Activated T-helper 1 cell treated with Interleukin-2 at 50 U/mL for 16 hours (primary cell): ENCODE data around the gene POLD2.
"Not testable (repeated sequence)": the region's sequence is repeated elsewhere in the genome, so short reads cannot be mapped to it uniquely, and the experiment has no call there.

Experiments
- DNase-seq: peaks from one replicate; pipeline ENCODE4 v3.0.0-alpha.2; 2020; ENCODE audit warnings: low read depth

The POLD2 gene

DNA sequence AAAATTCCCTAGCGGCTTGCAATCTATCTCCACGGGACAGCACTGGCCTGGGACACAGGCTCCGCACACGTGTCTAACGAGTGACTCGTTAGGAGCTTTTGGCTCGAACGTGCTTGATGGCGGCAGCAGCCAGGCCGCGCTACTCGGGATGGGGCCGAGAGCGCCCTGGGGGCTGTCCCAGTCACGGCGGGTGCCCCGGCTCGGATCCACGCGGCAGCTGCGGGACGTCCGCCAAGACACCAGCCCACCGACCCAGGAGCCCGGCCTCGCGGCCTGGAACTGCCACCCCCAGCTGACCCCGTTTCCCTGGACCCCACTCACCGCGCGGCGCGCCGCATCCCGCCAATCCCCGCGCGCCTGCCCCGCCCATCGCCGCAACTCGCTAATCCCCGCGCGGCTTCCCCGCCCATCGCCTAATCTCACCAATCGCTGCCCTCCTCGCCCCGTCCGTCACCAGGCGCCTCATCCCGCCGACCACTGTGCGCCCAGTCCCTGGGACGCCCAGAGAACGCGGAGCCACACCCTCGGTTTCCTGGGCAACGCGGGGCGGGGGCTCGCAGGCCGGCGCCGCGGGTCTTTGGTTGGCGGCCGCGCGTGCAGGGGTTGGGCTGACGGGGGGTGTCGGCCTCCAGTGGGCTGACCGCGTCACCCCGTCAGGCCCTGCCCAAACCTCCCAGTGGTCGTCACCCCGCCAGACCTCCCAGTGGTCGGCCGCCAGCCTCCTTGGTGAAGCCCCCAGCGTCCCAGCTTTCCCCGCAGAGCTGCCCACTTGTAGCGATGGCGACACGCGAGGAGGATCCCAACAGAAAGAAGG lies at the start of gene POLD2:
Gene POLD2, minus strand, starts transcription at position 359 of the 814 bp plus-strand sequence. CDS start 1,495 bp downstream, outside the sequence.
- DNase-seq: peak; percentile 95

DNA sequence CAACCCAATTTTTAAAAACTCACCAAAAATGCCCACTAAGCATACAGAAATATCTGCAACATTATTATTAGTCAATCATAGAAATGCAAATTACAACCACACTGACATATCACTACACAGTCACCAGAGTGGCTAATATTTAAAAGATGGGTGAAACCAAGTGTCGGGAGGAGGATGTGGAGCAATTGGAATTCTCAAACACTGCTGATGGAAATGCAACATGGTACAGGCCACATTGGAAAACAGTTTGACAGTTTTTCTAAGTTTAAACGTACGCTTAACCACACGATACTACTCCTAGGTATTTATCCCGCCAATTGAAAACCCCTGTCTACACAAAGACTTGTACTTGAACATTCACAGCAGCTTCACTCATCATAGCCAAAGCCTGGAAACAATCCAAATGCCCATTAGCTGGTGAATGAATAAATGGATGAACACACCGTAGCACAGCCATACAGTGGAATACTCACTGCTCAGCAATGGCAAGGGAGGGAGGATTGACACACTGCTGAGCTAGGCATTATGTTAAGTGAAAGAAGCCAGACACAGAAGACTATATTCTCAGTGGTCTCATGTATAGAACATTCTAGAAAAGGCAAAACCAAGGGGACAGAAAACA lies 49.6 kb upstream of the POLD2 start:
- no peak for DNase-seq

DNA sequence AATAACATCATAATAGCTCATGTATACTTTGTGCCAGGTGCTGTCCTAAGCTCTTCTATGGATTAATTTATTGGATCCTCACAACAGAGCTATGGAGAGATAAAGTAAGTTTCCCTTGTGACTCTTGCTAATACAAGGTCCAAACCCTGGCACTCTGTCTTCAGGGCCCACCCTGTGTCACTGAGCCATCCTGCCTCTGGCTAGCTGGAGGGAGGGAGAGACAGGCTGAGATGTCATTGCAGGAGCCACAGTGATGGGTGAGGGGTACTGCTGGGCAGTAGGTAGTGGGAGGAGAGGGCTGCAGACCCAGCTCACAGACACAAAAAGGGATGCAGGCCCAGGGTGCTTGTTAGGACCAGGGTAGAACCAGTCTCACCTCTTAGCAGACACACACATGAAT lies 49.0 kb upstream of the POLD2 start:
- DNase-seq: no peak

DNA sequence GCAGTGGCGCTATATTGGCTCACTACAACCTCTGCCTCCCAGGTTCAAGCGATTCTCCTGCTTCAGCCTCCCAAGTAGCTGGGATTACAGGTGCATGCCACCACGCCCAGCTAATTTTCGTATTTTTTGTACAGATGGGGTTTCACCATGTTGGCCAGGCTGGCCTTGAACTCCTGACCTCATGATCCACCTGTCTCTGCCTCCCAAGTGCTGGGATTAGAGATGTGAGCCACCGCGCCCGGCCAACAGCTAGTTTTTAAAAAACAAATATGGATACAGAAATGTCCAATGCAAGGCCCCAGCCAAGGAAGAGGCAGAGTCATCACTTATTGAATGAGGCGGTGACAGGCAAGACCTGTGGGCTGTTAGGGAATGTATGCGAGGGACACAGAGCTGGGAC lies 48.6 kb upstream of the POLD2 start:
- not testable (repeated sequence) for DNase-seq

DNA sequence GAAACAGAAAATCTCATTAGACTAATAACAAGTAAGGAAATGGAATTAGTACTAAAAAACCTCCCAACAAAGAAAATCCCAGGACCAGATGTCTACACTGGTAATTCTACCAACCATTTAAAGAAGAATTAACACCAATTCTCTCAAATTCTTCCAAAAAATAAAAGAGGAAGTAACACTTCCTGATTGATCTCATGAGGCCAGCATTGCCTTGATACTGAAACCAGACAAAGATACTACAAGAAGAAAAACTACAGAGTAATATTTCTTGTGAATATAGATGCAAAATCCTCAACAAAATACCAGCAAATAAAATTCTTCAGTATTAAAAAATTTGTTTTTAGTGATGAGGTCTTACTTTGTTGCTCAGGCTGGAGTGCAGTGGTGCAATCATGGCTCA lies 44.6 kb upstream of the POLD2 start:
- no peak for DNase-seq

DNA sequence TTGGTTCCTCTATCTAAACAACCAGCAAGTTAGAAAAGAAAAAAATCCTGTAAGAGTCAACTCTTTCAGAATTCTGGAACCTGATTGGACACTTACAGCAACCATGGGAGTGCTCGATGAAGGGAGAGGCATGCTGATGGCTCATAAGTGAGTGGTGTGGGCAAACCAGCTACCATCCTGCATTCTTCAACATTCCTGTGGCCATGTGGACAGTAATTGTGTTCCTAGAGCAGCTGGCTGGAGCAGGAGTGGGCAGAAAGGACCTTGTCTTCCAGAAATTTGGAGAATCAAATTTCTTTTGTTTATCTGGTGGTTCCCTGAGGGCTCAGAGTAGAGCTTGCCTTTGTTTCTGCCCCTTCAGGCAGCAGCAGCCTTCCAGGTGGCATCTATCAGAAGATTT lies 40.2 kb upstream of the POLD2 start:
- DNase-seq: no peak

DNA sequence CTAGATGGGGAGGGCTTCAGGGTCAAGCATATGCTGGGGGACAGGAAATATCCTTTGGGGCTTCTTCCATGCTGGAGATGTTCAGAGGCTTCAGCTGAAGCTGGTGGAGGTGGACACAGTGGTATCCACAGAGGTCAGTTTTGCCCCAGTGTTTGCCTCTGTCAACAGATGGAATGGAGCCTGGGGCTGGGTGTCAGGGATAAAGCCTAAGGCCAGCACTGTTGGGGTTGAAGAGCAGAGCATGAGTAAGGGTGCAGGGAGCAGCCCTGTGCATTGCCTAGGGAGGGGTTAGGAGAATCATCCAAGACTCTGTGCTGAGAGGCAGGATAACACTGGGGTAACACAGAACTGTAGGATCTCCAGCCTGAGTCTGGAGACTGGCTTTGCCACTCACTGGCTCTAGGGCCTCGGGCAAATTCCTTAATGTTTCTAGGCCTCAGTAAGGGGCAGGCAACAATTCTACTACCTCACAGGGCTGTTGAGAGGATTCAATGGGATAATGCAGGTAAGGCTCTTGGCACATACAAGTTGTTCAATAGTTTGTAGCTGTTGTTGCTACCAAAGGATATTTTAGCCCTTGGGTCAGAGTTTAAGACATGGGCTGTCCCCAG lies 39.5 kb upstream of the POLD2 start:
- no peak for DNase-seq

DNA sequence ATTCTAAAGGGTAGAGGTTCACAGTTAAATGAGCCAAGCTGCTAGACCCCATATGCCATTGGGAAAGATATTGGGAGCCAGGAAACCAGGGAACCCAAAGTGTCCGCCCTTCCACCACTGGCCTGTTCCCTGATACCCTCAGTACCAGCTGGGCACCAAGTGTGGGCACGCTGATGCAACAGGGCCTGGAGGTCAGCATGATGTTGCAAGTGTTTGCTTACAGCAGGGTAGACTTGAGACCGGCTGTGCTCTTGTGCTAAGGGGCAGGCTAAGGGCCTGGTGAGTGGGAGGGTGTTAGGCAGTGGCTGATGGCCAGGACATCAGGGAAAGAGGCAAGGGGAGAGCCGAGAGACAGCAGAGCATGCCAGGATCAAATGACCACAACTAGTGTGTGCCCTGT lies 38.8 kb upstream of the POLD2 start:
- DNase-seq: no peak

DNA sequence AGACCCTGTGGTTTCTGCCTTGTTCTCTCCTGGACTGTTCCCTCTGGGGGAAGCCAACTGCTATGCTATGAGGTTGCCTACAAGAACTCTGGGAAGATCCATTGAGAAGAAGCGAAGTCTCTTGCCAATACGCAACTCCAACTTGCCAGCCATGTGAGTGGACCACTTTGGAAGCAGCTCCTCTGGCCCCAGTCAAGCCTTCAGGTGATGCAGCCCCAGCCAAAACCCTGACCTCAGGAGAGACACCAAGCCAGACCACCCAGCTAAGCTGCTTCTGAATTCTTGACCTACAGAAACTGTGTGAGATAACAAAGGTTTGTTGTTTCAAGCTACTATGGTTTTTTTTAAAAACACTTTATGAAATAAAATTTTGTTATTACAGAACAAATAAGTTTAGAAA lies 38.0 kb upstream of the POLD2 start:
- no peak for DNase-seq

DNA sequence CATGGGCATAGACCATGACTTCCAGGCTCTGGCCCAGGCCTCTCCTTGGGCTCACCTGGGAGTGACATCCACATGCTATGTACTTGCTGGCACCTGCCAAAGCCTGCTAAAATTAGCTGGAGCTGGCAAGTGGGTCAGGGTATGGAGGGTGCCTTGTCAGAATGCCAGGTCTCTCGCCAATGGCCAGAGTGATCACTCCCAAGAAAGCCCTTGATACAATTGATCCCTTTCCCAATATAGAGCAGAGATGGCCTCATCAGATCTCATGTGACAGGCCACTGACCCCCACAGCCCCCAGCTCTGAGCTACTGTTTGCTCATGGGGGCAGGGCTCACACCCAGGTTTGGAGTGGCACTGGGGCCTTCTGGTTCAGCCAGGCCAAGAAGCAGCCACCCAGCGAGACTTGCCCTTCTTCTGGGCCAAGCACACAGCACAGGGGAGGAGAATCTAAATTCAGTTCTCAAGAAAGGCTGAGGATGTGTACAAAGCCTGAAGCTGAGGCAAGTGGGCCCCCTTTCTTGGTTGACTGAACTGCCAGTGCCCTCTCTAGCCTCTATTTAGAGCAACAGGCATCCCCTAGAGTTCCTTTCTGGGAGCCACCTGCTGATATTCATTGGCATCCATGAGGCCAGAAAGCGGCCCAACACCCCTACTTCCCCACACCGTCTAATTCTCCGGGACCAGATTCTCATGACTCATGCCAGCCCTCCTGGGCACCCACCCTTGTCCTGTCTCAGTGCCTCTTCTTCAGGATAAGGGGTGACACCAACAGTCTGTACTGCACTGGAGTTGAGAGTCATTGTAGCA lies 36.7 kb upstream of the POLD2 start:
- no peak for DNase-seq

DNA sequence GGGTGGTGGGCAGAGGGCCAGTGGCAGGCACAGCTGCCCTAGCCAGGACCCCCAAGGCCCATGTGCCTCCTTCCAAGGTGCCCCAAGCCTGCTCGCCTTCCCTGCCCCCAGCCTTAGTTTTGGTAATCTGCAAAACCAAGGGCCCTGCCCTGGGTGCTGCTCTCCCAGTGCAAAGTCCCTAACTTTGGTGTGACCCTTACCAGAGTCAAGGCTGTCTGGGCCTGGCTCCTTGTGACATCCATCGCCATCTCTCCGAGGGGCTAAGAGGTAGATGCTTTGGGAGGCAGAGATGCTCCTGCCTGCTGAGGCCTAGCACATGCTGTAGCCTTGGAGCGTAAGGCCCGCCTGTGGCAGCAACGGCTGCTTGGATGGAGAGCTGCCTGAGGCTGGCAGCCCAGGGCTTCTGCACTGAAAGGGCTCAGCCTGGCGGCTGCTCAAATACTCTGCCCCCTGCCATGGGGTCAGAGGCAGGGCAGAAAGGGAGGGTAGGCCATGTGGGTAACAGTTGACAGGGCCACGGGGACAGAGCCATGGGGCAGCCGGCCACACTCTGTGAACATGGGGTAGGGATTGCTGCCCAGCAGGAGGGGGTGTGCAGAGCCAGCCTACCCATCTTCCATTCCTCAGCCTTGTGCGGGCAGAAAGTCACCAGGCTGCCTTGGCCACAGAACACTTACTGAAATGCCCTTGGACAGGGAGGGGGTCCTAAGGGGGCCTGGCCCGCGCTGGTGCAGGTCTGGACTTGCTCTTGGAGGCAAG lies 35.7 kb upstream of the POLD2 start:
- DNase-seq: no peak

DNA sequence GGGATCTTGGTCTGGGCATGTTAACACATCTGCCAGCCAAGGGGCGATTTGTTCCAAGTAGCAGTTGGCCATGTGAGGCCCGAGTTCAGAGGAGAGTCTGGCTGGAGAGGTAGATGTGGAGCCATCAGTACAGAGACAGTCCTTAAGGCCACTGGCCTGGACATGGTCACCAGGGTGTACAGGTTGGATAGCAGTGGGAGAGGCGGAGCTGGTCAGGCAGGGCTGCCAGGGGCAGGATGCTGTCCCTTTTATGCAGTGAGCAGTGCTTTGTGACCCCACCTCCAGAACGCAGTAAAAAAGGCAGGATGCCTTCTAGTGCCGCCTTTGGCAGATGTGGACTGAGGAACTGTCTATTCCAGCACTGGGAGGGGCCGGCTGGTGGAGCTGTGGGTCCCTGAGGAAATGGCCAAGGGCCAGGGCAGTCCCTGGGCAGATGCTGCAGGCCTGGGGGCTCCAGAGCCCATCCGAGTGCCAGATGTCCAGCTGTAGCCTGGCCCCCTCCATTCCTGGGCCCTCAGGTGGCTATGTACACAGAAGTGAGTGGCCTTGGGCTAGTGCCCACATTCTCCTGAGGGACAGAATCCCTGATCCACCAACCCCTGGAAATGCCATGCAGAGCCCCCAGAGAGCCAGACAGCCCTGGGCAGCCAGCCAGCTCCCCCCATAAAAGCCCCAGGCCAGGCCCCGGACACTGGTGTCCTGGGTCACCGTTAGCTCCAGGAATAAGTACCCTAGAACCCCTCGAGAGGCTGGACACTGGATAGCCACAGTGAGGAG lies 34.9 kb upstream of the POLD2 start:
- DNase-seq: no peak

DNA sequence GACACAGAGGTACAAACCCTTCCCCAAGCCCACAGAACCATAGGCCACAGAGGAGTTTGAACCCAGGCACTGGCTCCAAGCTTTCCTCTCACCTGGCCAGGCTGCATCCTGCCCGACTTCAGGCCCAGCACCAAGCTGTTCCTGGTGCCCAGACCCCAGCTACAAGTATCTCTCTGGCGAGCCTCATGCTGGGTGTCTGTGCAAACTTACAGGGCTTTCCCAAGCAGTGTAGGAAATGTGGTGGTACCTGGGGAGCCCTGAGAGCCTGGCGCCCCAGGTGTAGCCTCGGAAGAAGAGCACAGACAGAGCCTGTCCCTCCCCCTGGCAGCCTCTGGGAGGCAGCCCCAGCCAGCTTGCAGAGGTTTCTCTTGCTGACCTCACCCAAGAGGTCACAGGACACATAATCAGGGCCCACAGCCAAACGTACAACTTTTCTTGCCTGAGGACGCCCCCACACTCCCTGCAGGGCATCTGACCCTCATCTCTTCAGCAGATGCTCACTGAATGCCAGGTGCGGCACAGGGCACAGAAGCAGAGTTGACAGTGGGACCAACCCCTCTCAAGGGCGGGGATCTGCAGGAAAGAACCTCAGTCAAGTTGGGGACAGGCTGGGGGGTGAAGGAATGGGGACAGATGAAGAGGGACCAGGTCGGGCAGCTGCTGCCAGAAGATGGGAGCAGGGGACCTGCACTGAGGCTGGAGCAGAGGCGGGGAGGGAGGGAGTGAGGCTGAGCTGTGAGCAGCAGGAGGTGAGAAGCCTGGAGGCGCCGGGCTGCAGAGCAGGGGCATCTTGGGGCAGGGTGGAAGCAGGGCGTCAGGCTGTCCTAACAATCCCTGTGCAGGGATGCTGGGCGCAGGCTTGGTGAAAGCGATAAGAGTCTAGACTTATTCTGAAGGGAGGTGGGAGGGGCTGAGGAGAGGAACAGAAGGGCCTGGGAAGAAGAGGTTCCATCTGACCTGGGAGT lies 34.0 kb upstream of the POLD2 start:
- DNase-seq: no peak

DNA sequence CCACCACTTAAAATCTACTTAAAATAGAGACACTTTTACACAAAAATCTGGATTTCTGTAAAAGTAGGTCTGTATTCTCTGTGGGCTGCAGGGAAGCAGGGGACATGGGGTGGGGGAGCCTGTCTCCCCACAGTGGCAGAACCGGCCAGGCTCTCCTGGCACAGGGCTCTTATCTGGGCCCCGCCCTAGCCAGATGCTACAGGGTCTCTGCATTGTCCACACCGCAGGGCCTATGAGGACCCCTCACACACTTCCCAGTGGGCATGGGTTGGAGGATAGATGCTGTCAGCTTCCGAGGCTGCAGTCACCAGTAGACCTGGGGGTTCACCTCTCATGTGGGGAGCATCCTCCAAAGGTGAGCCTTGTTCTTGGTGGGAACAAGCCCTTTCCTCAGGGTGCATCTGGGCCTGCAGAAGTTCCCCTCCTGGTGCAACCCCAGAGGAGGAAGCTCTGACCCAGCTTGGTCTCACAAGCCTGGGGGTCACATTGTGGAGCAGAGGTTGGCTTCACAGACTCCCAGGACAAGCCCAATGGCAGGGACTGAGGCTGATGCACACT lies 33.2 kb upstream of the POLD2 start:
- DNase-seq: no peak

DNA sequence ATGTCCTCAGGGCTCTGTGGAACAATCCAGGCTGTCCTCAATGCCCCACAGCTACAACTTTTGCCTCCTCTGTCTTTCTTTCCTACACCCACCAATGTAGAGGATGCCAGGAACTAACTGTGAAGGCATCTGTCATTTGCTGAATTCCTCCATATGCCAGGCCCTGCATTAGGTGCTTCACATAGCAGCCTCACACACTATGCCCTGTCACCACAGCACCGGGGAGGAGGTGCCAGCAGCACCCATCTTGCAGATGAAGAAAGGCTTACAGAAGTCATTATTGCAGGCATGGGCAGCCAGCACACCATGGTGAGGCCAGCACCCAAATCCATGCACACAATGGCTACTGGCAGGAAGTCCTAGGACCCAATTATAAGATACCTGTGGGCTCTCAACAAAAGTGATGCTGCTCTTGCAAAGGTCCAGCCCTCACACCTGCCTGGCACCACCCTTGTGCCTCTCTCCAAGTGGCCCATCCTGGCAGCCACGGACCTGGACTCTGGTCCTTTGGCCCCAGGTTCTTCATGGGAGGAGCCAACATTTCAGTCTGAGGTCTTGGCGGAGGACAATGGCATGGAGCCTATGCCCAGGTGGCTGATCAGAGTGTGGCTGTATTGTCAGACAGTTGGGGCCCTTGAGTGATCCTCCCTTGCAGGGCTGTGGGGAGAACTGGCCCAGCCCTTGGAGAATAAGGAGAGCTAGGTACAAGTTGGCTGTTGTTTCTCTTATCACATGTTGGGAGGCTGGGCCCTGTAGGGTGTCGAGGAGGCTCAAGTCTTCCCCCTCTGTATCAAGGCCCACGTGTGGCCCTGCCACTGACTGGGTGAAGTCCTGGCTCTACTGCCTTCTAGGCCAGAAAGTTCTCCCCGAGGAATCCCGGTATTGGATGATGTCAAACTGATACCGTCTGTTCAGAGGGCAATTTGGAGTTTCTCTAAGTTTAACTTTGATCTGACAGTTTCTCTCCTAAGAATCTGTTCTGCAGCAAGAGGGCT lies 32.1 kb upstream of the POLD2 start:
- no peak for DNase-seq

DNA sequence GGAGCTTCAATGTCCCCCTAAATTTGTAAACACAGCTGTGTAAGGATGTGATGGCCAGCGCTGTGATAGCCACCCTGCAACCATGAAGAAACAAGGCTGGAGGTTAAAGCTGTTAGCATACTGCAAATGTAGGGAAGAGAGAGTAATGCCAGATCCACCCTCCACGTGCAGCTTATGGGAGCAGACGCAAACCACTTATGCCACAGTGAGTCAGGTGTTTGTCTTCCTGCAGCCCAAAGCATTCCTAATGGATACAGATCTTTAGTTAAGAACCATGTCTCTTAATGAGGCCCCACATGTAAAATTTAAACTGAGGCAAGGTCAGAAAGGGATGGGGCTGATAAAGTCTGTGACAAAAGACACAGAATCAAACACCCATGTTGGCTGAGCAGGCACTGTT lies 31.4 kb upstream of the POLD2 start:
- no peak for DNase-seq

DNA sequence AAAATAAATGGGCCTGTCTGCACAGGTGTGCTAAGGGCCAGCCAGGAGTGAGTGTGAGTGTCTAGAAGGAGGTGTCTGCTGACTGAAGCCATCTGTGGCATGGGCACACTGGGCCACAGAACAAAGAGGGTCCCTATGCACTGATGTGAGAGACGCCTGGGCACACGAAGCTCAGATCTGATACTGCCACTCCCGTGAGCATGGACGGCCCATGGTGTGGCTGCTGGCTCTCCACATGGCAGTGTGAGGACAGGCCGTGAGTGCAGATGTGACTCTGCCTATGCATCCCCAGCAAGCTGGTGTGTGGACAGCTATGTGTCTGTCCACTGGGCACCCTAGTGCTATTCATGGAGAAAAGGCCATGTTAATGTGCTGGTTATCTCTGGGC lies 30.6 kb upstream of the POLD2 start:
- no peak for DNase-seq
